Measurements from ENCODE around the gene EVA1A.

The EVA1A gene

GRCh38 chr2:75505012-75505411 lies 55.7 kb downstream of the EVA1A start:
- no peak overlapping the region for H3K27ac ChIP-seq (ENCODE audit: low read length, poor library complexity, severe bottlenecking)

DNA sequence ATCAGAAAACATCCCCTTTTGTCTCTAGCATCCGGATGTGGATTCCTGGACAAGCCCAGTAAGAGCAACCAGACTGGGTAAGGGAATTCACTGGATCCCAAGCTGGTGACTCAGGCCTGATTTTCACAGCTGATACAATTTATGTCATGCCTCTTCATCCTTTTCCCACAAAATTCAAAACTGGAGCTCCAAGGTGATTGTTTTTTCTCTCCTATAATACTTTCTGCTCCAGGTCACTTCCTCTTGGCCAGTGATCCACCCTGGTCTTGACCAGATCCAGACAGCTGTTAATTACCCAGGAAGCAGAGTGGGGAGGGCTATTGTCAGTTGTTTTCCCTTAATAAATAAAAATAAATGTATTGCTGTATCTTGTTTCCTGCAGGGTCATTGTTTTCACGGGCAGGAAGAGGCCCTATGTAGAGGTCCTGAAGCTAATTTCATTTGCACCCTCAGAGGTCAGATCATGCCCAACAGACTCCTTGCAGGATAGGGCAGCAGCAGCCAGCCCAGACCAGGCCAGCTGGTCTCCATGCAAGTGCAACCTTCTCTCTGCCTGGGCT lies 57.6 kb downstream of the EVA1A start:
- H3K18ac ChIP-seq (ENCODE audit: low read depth in 1 of 2, low read length in 2 of 2): no peak overlapping the region
- WGBS: 26% methylated on average over 2 of the region's 2 CpGs
- H2BK12ac ChIP-seq (ENCODE audit: low read length in 2 of 2): no peak overlapping the region
- no peak overlapping the region for H3K14ac ChIP-seq (ENCODE audit: low read length in 2 of 2)
- DNase-seq: peak; percentile 71
- H3K23ac ChIP-seq (ENCODE audit: low read length in 2 of 2): no peak overlapping the region
- no peak overlapping the region for H2BK120ac ChIP-seq (ENCODE audit: low read depth, low read length)
- peak overlapping the region; percentile 60 for H2BK5ac ChIP-seq (ENCODE audit: low read depth, low read length, poor library complexity, severe bottlenecking)
- no peak overlapping the region for H3K4me3 ChIP-seq (ENCODE audit: insufficient read depth in 1 of 2, low read depth in 1 of 2, low read length in 2 of 2)
- no peak overlapping the region for H3K9ac ChIP-seq (ENCODE audit: low read length)
- H2BK15ac ChIP-seq (ENCODE audit: low read depth, poor library complexity, severe bottlenecking): no peak overlapping the region
- H3K79me1 ChIP-seq (replicated peaks; ENCODE audit: low read length, poor library complexity, severe bottlenecking): peaks cover 24% of the 10 kb centered on the region
- H2AFZ ChIP-seq (ENCODE audit: low read depth, low read length): no peak overlapping the region
- no peak overlapping the region for H2AK5ac ChIP-seq (ENCODE audit: low read length, severe bottlenecking)
- peak overlapping the region; percentile 89 for H3K27ac ChIP-seq (ENCODE audit: low read length, poor library complexity, severe bottlenecking)
- no peak overlapping the region for H3K4me2 ChIP-seq (ENCODE audit: low read length, poor library complexity, severe bottlenecking)
- H3K4me1 ChIP-seq (ENCODE audit: control insufficient read depth, insufficient read depth, low read depth, low read length): peaks cover 5% of the 10 kb centered on the region
- H3K4ac ChIP-seq (ENCODE audit: low read depth in 1 of 2, low read length in 2 of 2): no peak overlapping the region
- no peaks in the 10 kb centered on the region for H3K9me3 ChIP-seq (ENCODE audit: control insufficient read depth, low read length)
- H4K91ac ChIP-seq (ENCODE audit: low read length): no peak overlapping the region
- peaks cover 3 to 17% of the 10 kb centered on the region in 2 experiments for H3K36me3 ChIP-seq (ENCODE audit: control insufficient read depth in 1 of 2, insufficient read depth in 2 of 2, low read depth in 1 of 2, low read length in 2 of 2)
- H3K27me3 ChIP-seq (ENCODE audit: control insufficient read depth in 1 of 2, insufficient read depth in 1 of 2, low read length in 2 of 2): no peaks in the 10 kb centered on the region
- H4K8ac ChIP-seq (ENCODE audit: low read length): no peak overlapping the region

More at GRCh38 chr2:75505012-75505411, 55.7 kb downstream of the EVA1A start:
- H2BK5ac ChIP-seq (ENCODE audit: low read depth, low read length, poor library complexity, severe bottlenecking): no peak overlapping the region
- no peak overlapping the region for H3K18ac ChIP-seq (ENCODE audit: low read depth in 1 of 2, low read length in 2 of 2)
- no peak overlapping the region for H3K4me3 ChIP-seq (ENCODE audit: insufficient read depth in 1 of 2, low read depth in 1 of 2, low read length in 2 of 2)
- no peak overlapping the region for H2BK15ac ChIP-seq (ENCODE audit: low read depth, poor library complexity, severe bottlenecking)
- H3K27me3 ChIP-seq (ENCODE audit: control insufficient read depth in 1 of 2, insufficient read depth in 1 of 2, low read length in 2 of 2): no peaks in the 10 kb centered on the region
- DNase-seq: no peak
- no peak overlapping the region for H2AFZ ChIP-seq (ENCODE audit: low read depth, low read length)
- 91% methylated on average over 5 of the region's 5 CpGs for WGBS
- no peak overlapping the region for H2BK12ac ChIP-seq (ENCODE audit: low read length in 2 of 2)
- no peak overlapping the region for H3K14ac ChIP-seq (ENCODE audit: low read length in 2 of 2)
- no peak overlapping the region for H3K4me2 ChIP-seq (ENCODE audit: low read length, poor library complexity, severe bottlenecking)
- H3K23ac ChIP-seq (ENCODE audit: low read length in 2 of 2): no peak overlapping the region
- H3K4ac ChIP-seq (ENCODE audit: low read depth in 1 of 2, low read length in 2 of 2): no peak overlapping the region
- no peak overlapping the region for H2AK5ac ChIP-seq (ENCODE audit: low read length, severe bottlenecking)
- peaks cover 5% of the 10 kb centered on the region for H3K4me1 ChIP-seq (ENCODE audit: control insufficient read depth, insufficient read depth, low read depth, low read length)
- no peaks in the 10 kb centered on the region for H3K9me3 ChIP-seq (ENCODE audit: control insufficient read depth, low read length)
- H2BK120ac ChIP-seq (ENCODE audit: low read depth, low read length): no peak overlapping the region
- peaks cover 3 to 12% of the 10 kb centered on the region in 2 experiments for H3K36me3 ChIP-seq (ENCODE audit: control insufficient read depth in 1 of 2, insufficient read depth in 2 of 2, low read depth in 1 of 2, low read length in 2 of 2)
- no peak overlapping the region for H3K9ac ChIP-seq (ENCODE audit: low read length)
- H4K91ac ChIP-seq (ENCODE audit: low read length): peak overlapping the region; percentile 59
- H4K8ac ChIP-seq (ENCODE audit: low read length): no peak overlapping the region
- peaks cover 21% of the 10 kb centered on the region for H3K79me1 ChIP-seq (replicated peaks; ENCODE audit: low read length, poor library complexity, severe bottlenecking)

- Histone ChIP-seq H2BK12ac (ENCODE audit: low read length in 2 of 2) (no peak overlapping the region), H3K14ac (ENCODE audit: low read length in 2 of 2) (no peak overlapping the region), H4K91ac (ENCODE audit: low read length) (no peak overlapping the region), H3K9ac (ENCODE audit: low read length) (no peak overlapping the region), H2BK15ac (ENCODE audit: low read depth, poor library complexity, severe bottlenecking) (no peak overlapping the region), H2BK5ac (ENCODE audit: low read depth, low read length, poor library complexity, severe bottlenecking) (no peak overlapping the region), H3K79me1 (replicated peaks; ENCODE audit: low read length, poor library complexity, severe bottlenecking) (peaks cover 17% of the 10 kb centered on the region), H3K27me3 (ENCODE audit: control insufficient read depth in 1 of 2, insufficient read depth in 1 of 2, low read length in 2 of 2) (no peaks in the 10 kb centered on the region), H3K18ac (ENCODE audit: low read depth in 1 of 2, low read length in 2 of 2) (no peak overlapping the region), H3K27ac (ENCODE audit: low read length, poor library complexity, severe bottlenecking) (no peak overlapping the region), H2AK5ac (ENCODE audit: low read length, severe bottlenecking) (no peak overlapping the region), H3K36me3 (ENCODE audit: control insufficient read depth in 1 of 2, insufficient read depth in 2 of 2, low read depth in 1 of 2, low read length in 2 of 2) (peaks cover 0 to 8% of the 10 kb centered on the region in 2 experiments), H4K8ac (ENCODE audit: low read length) (no peak overlapping the region), H3K9me3 (ENCODE audit: control insufficient read depth, low read length) (no peaks in the 10 kb centered on the region), H3K4me1 (ENCODE audit: control insufficient read depth, insufficient read depth, low read depth, low read length) (peaks cover 5% of the 10 kb centered on the region), H3K23ac (ENCODE audit: low read length in 2 of 2) (no peak overlapping the region), H2AFZ (ENCODE audit: low read depth, low read length) (no peak overlapping the region), H3K4me2 (ENCODE audit: low read length, poor library complexity, severe bottlenecking) (no peak overlapping the region), H3K4me3 (ENCODE audit: insufficient read depth in 1 of 2, low read depth in 1 of 2, low read length in 2 of 2) (no peak overlapping the region), H2BK120ac (ENCODE audit: low read depth, low read length) (no peak overlapping the region), H3K4ac (ENCODE audit: low read depth in 1 of 2, low read length in 2 of 2) (no peak overlapping the region)
- WGBS: 95% methylated on average over 2 of the region's 2 CpGs
- DNase-seq: no peak
These were observed 60.1 kb downstream of the EVA1A start for GRCh38 chr2:75500633-75501032.

DNA sequence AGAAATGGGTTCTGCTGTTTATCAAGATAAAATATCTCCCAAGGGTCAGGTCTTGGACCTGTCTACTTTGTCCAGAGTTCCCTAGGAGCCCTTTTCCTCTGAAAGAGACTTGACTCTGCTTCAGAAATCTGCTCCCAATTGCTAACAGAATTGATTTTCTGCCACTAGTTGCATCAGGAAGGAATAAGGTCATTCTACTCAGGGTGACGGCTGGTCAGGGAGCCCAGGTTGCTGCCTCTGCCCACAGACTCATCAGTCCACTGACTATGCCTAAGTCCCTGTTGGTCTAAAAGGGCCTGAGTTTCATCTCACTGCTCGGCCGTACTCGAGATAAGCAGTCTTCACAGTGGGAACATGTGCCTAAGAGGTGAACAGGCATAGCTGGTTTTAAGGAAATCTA lies 61.2 kb downstream of the EVA1A start:
- Histone ChIP-seq H3K9me3 (ENCODE audit: control insufficient read depth, low read length) (no peaks in the 10 kb centered on the region), H3K18ac (ENCODE audit: low read depth in 1 of 2, low read length in 2 of 2) (no peak overlapping the region), H3K4me3 (ENCODE audit: insufficient read depth in 1 of 2, low read depth in 1 of 2, low read length in 2 of 2) (no peak overlapping the region), H3K4me1 (ENCODE audit: control insufficient read depth, insufficient read depth, low read depth, low read length) (peaks cover 5% of the 10 kb centered on the region), H2BK15ac (ENCODE audit: low read depth, poor library complexity, severe bottlenecking) (no peak overlapping the region), H3K23ac (ENCODE audit: low read length in 2 of 2) (no peak overlapping the region), H3K36me3 (ENCODE audit: control insufficient read depth in 1 of 2, insufficient read depth in 2 of 2, low read depth in 1 of 2, low read length in 2 of 2) (peaks cover 0 to 8% of the 10 kb centered on the region in 2 experiments), H3K4ac (ENCODE audit: low read depth in 1 of 2, low read length in 2 of 2) (no peak overlapping the region), H2BK120ac (ENCODE audit: low read depth, low read length) (no peak overlapping the region), H3K27ac (ENCODE audit: low read length, poor library complexity, severe bottlenecking) (no peak overlapping the region), H3K4me2 (ENCODE audit: low read length, poor library complexity, severe bottlenecking) (no peak overlapping the region), H3K9ac (ENCODE audit: low read length) (no peak overlapping the region), H4K8ac (ENCODE audit: low read length) (no peak overlapping the region), H3K79me1 (replicated peaks; ENCODE audit: low read length, poor library complexity, severe bottlenecking) (peaks cover 22% of the 10 kb centered on the region), H2BK12ac (ENCODE audit: low read length in 2 of 2) (no peak overlapping the region), H3K14ac (ENCODE audit: low read length in 2 of 2) (no peak overlapping the region), H3K27me3 (ENCODE audit: control insufficient read depth in 1 of 2, insufficient read depth in 1 of 2, low read length in 2 of 2) (no peaks in the 10 kb centered on the region), H2BK5ac (ENCODE audit: low read depth, low read length, poor library complexity, severe bottlenecking) (no peak overlapping the region), H2AFZ (ENCODE audit: low read depth, low read length) (no peak overlapping the region), H4K91ac (ENCODE audit: low read length) (no peak overlapping the region), H2AK5ac (ENCODE audit: low read length, severe bottlenecking) (no peak overlapping the region)
- WGBS: 100% methylated on average over 4 of the region's 4 CpGs
- DNase-seq: no peak
